Panc1 (cell line): ENCODE results near the gene TRPM5.

ENCODE experiments used
- CTCF ChIP-seq: fragments of 450-650 bp; IDR thresholded peaks from 2 replicates; pipeline ENCODE4 v1.5.1; 2017; ENCODE audit warnings: mild to moderate bottlenecking
- POLR2AphosphoS5 ChIP-seq: IDR thresholded peaks from 2 replicates; pipeline ENCODE4 v1.6.1; 2012; ENCODE audit warnings: mild to moderate bottlenecking, low read depth, low read length, moderate library complexity
- SIN3A ChIP-seq: IDR thresholded peaks from 2 replicates; pipeline ENCODE4 v1.6.1; 2012; ENCODE audit warnings: low read depth, mild to moderate bottlenecking, low read length, moderate library complexity, borderline replicate concordance; ENCODE audit not compliant: insufficient read depth
- TCF7L2 ChIP-seq: IDR thresholded peaks from 2 replicates; pipeline ENCODE4 v1.6.1; 2011; ENCODE audit warnings: mild to moderate bottlenecking, low read depth, low read length, inconsistent platforms

GRCh38 chr11:2411446-2412305, 32.6 kb downstream of the TRPM5 start:
- no peak for TF ChIP-seq TCF7L2
- TF ChIP-seq SIN3A = no peak
- no peak for TF ChIP-seq CTCF
- no peak for TF ChIP-seq POLR2AphosphoS5
